B cell (primary cell): ENCODE results near the gene CLEC4G. TPM values are rescaled to one million over a fixed set of nuclear protein-coding genes. Genes with fewer than 3 reads are reported as not detected.

Source experiments
- ATAC-seq: fragments of 200-7000 bp; cut with Tn5 transposase; one replicate; pipeline ENCODE4 v1.10.0; 2021; ENCODE audit warnings: low read depth, mild to moderate bottlenecking, moderate number of reproducible peaks, moderate library complexity
- CTCF ChIA-PET: fragments of 350-600 bp; sonication (Branson Sonifier 250); formaldehyde crosslinking; loops from one replicate; lab custom pipeline; 2021; ENCODE audit warnings: antibody characterized with exemption, inconsistent platforms; lab: Charles Lee
- POLR2A ChIA-PET: fragments of 350-600 bp; sonication (Branson Sonifier 250); formaldehyde crosslinking; loops from one replicate; lab custom pipeline; 2021; ENCODE audit warnings: antibody characterized with exemption; lab: Charles Lee
- DNase-seq: peaks from one replicate; pipeline ENCODE4 v3.0.0; 2013
- H2AFZ ChIP-seq: 2 replicates; pipeline ENCODE4 v1.6.1; 2012; ENCODE audit warnings: mild to moderate bottlenecking, low read depth, low read length; ENCODE audit not compliant: insufficient read depth, poor library complexity, severe bottlenecking
- H3K27ac ChIP-seq, 2 donors: 1 replicate in 1 of 2; 2 replicates in 1 of 2; pipeline ENCODE4 v1.5.1; 2012 to 2013; ENCODE audit warnings: low read length in 2 of 2, mild to moderate bottlenecking in 2 of 2, moderate library complexity in 1 of 2
- H3K27me3 ChIP-seq, 4 experiments: fragments of 200-600 bp in 1 of 4; sonication (generic) in 1 of 4; replicated peaks in 1 of 4; 1 replicate in 2 of 4; 2 replicates in 2 of 4; pipeline versions ENCODE4 v1.6.1 to v1.7.0; 2013 to 2016; ENCODE audit warnings: low read length in 3 of 4, mild to moderate bottlenecking in 2 of 4, mixed read lengths in 1 of 4, moderate library complexity in 1 of 4; ENCODE audit not compliant: insufficient read depth in 4 of 4, control insufficient read depth in 3 of 4; ENCODE audit errors: control extremely low read depth in 1 of 4
- H3K36me3 ChIP-seq, 2 experiments: replicated peaks in 1 of 2; 1 replicate in 1 of 2; 2 replicates in 1 of 2; pipeline versions ENCODE4 v1.6.1 to v1.7.1; 2013; ENCODE audit warnings: low read length in 1 of 2; ENCODE audit not compliant: insufficient read depth in 2 of 2, control insufficient read depth in 1 of 2; ENCODE audit errors: control extremely low read depth in 1 of 2, extremely low read depth in 1 of 2
- H3K4me1 ChIP-seq, 2 donors: fragments of 200-600 bp in 1 of 2; sonication (generic) in 1 of 2; 1 replicate in 1 of 2; 2 replicates in 1 of 2; pipeline versions ENCODE4 v1.5.1 to v1.6.1; 2013 to 2017; ENCODE audit warnings: low read length in 2 of 2; ENCODE audit not compliant: control insufficient read depth in 2 of 2, insufficient read depth in 2 of 2
- H3K4me2 ChIP-seq: replicated peaks from 2 replicates; pipeline ENCODE3; 2012; ENCODE audit warnings: mild to moderate bottlenecking, low read depth, low read length; ENCODE audit not compliant: poor library complexity, severe bottlenecking
- H3K4me3 ChIP-seq, 5 experiments: fragments of 200-600 bp in 1 of 5; sonication (generic) in 1 of 5; 1 replicate in 3 of 5; 2 replicates in 2 of 5; pipeline versions ENCODE4 v1.5.1 to v1.7.0; 2011 to 2016; ENCODE audit warnings: low read length in 4 of 5, mild to moderate bottlenecking in 4 of 5, low read depth in 2 of 5, control low read depth in 1 of 5, moderate library complexity in 1 of 5; ENCODE audit not compliant: insufficient read depth in 1 of 5; ENCODE audit errors: control extremely low read depth in 1 of 5, extremely low read depth in 1 of 5
- H3K79me2 ChIP-seq: fragments of 200-600 bp; sonication (generic); one replicate; pipeline ENCODE4 v1.6.0; 2016; ENCODE audit warnings: low read length; ENCODE audit not compliant: control insufficient read depth, insufficient read depth
- H3K9ac ChIP-seq: fragments of 200-600 bp; sonication (generic); 2 replicates; pipeline ENCODE4 v1.6.1; 2017; ENCODE audit warnings: mild to moderate bottlenecking, low read length, moderate library complexity
- H3K9me3 ChIP-seq, 3 donors: one replicate each; pipeline versions ENCODE4 v1.6.1 to v1.7.1; 2013; ENCODE audit warnings: low read length in 2 of 3; ENCODE audit not compliant: control insufficient read depth in 2 of 3, insufficient read depth in 1 of 3; ENCODE audit errors: control extremely low read depth in 1 of 3
- H4K20me1 ChIP-seq: 2 replicates; pipeline ENCODE4 v1.6.0; 2012; ENCODE audit warnings: mild to moderate bottlenecking, low read length; ENCODE audit not compliant: insufficient read depth, control insufficient read depth, poor library complexity, severe bottlenecking
- H3K27ac Mint-ChIP-seq: one replicate; pipeline ENCODE4 v1.8.0; 2021; ENCODE audit warnings: mixed read lengths
- H3K27me3 Mint-ChIP-seq: one replicate; pipeline ENCODE4 v1.8.0; 2021; ENCODE audit warnings: mixed read lengths
- H3K4me1 Mint-ChIP-seq: one replicate; pipeline ENCODE4 v1.8.0; 2021; ENCODE audit warnings: mixed read lengths
- H3K4me3 Mint-ChIP-seq: one replicate; pipeline ENCODE4 v1.8.0; 2021; ENCODE audit warnings: mixed read lengths
- H3K9me3 Mint-ChIP-seq: one replicate; pipeline ENCODE4 v1.8.0; 2022; ENCODE audit warnings: mixed read lengths; ENCODE audit not compliant: insufficient read depth
- CTCF ChIP-seq: fragments of 200-600 bp; IDR thresholded peaks from one replicate; pipeline ENCODE4 v1.8.0; 2022; ENCODE audit warnings: antibody characterized with exemption, mild to moderate bottlenecking
- EZH2 ChIP-seq: IDR thresholded peaks from 2 replicates; pipeline ENCODE4 v1.6.1; 2012; ENCODE audit warnings: borderline replicate concordance, low read depth, mild to moderate bottlenecking, moderate library complexity, low read length; ENCODE audit not compliant: insufficient read depth, poor library complexity, severe bottlenecking
- WGBS: methylation state at CpG from one replicate; pipeline ENCODE4 v1.1.5; 2013; ENCODE audit warnings: missing lambda C conversion rate; ENCODE audit not compliant: insufficient coverage; 5-methylcytosine and 5-hydroxymethylcytosine counted together
- intact Hi-C: fragments of 100-400 bp; cut with micrococcal nuclease; formaldehyde crosslinking; loops from one replicate; pipeline ENCODE4 v1.10.0; 2022
- polyA plus RNA-seq: library from polyadenylated mRNA; depleted of rRNA; stranded (reverse); fragments of >200 nt; gene quantifications from 2 replicates; pipeline ENCODE4 v1.2.3, GENCODE V29; 2012
- total RNA-seq, 2 donors: library from RNA; stranded (reverse); fragments of 120-200 nt in 1 of 2; gene quantifications; 1 replicate in 1 of 2; 2 replicates in 1 of 2; pipeline versions ENCODE4 v1.2.3 to v1.2.4, GENCODE V29; 2013 to 2022

Gene CLEC4G
- total and polyA plus RNA-seq, 2 donors (not counting 1 experiment from before 2014, with no cell fraction given) = 1.3 TPM; not detected in 1

GRCh38 chr19:7779631-7780486 is 47.9 kb upstream of the CLEC4G start:
- Histone ChIP-seq H3K4me1 (peaks cover 6% of the 10 kb centered on the region in 2 donors), H3K4me3 (no peak overlapping the region), H3K9me3 (peaks cover 0 to 7% (median 5%) of the 10 kb centered on the region in 3 donors), H3K27me3 (peaks cover 0 to 8% (median 4%) of the 10 kb centered on the region in 4 experiments), H3K36me3 (no peaks in the 10 kb centered on the region), H4K20me1 (no peaks in the 10 kb centered on the region), H2AFZ (no peak overlapping the region), H3K9ac (no peak overlapping the region), H3K4me2 (no peak overlapping the region), H3K27ac (no peak overlapping the region), H3K79me2 (no peaks in the 10 kb centered on the region)
- peaks cover 27% of the 10 kb centered on the region for H3K27me3 Mint-ChIP-seq
- no peak for DNase-seq
- POLR2A ChIA-PET = no interaction called here
- H3K27ac Mint-ChIP-seq = no peak overlapping the region
- 94% methylated on average over 26 of the region's 26 CpGs for WGBS
- H3K9me3 Mint-ChIP-seq = no peaks in the 10 kb centered on the region
- CTCF ChIA-PET = interaction anchor here (0.6 to 1.7 kb wide), 4 partner anchors 87 to 101 kb away, joined by 3 to 7 read pairs (median 3); partner anchors contain the start of gene TRAPPC5
- TF ChIP-seq CTCF = no peak
- TF ChIP-seq EZH2 = no peak
- ATAC-seq = no peak
- H3K4me3 Mint-ChIP-seq = no peak overlapping the region
- peaks cover 10% of the 10 kb centered on the region for H3K4me1 Mint-ChIP-seq
- intact Hi-C loops = no loop called here

- 48% methylated on average over 3 of the region's 5 CpGs for WGBS
- H3K4me2 ChIP-seq = no peak overlapping the region
- Mint-ChIP-seq H3K27ac (no peak overlapping the region), H3K4me3 (no peak overlapping the region), H3K4me1 (peaks cover 11% of the 10 kb centered on the region), H3K27me3 (peaks cover 16% of the 10 kb centered on the region), H3K9me3 (no peaks in the 10 kb centered on the region)
- no peaks in the 10 kb centered on the region for H4K20me1 ChIP-seq
- no peak overlapping the region for H3K27ac ChIP-seq
- ChIA-PET POLR2A (interaction anchor here (0.6 kb wide), 1 partner anchor 87 kb away, joined by 6 read pairs; no protein-coding TSS in a partner anchor), CTCF (interaction anchor here (0.7 kb wide), 2 partner anchors 97 to 974 kb away, joined by 3 to 4 read pairs; partner anchors contain the start of gene TRAPPC5)
- H3K27me3 ChIP-seq = peaks cover 0 to 2% (median 0%) of the 10 kb centered on the region in 4 experiments
- H3K36me3 ChIP-seq = no peaks in the 10 kb centered on the region
- H3K79me2 ChIP-seq = no peaks in the 10 kb centered on the region
- H3K9ac ChIP-seq = no peak overlapping the region
- ATAC-seq = no peak
- intact Hi-C loops = no loop called here
- H2AFZ ChIP-seq = no peak overlapping the region
- peaks cover 0 to 7% (median 3%) of the 10 kb centered on the region in 3 donors for H3K9me3 ChIP-seq
- H3K4me3 ChIP-seq = no peak overlapping the region
- no peak for DNase-seq
- TF ChIP-seq CTCF = no peak
- no peak for TF ChIP-seq EZH2
- H3K4me1 ChIP-seq = peaks cover 6% of the 10 kb centered on the region in 2 donors
Observed at GRCh38 chr19:7778081-7778480, 46.2 kb upstream of the CLEC4G start.
